HCT116 (cell line): ENCODE measurements around the gene CCDC92B. TPM values are rescaled to one million over a fixed set of nuclear protein-coding genes. Genes with fewer than 3 reads are reported as not detected.

Source experiments
- ATAC-seq: fragments of 200-7000 bp; cut with Tn5 transposase; 2 replicates; pipeline ENCODE4 v1.9.1; 2020; ENCODE audit warnings: mild to moderate bottlenecking, moderate library complexity
- BruUV-seq: library from RNA; stranded (reverse); fragments of 400-500 nt; replicated peaks from 2 replicates; lab custom pipeline; 2021; lab: Mats Ljungman, UMichigan
- CTCF ChIA-PET: fragments of 300-600 bp; sonication (Branson Sonifier 250); formaldehyde crosslinking; loops from one replicate; lab custom pipeline; 2021; ENCODE audit warnings: antibody characterized with exemption; lab: Charles Lee
- POLR2A ChIA-PET: fragments of 300-600, 350-600 bp; sonication (Branson Sonifier 250); formaldehyde crosslinking; loops from one replicate; lab custom pipeline; 2021; ENCODE audit warnings: antibody characterized with exemption; lab: Charles Lee
- RAD21 ChIA-PET, 2 experiments: fragments of 300-600 bp; sonication (Branson Sonifier 250); formaldehyde crosslinking; loops; one replicate each; lab custom pipeline; 2023; ENCODE audit warnings: low total read pairs in 2 of 2; ENCODE audit not compliant: uncharacterized antibody in 2 of 2, unreplicated experiment in 2 of 2, low non-redundant PET in 1 of 2; lab: Charles Lee
- DNase-seq: peaks from one replicate; pipeline ENCODE4 v3.0.0-alpha.2; 2010; ENCODE audit warnings: low read depth, low spot score
- H2AFZ ChIP-seq: fragments of 200-600 bp; shearing (Covaris generic), sonication (generic); 2 replicates; pipeline ENCODE4 v1.6.1; 2017; ENCODE audit warnings: low read depth, mixed run types, mixed read lengths, antibody characterized with exemption, low read length; ENCODE audit not compliant: poor library complexity, severe bottlenecking
- H3K27ac ChIP-seq: 2 replicates; pipeline ENCODE4 v1.5.1; 2012; ENCODE audit warnings: low read depth, low read length
- H3K27me3 ChIP-seq: fragments of 200-600 bp; sonication (generic); 2 replicates; pipeline ENCODE4 v1.6.1; 2016; ENCODE audit warnings: mixed run types, low read length, mixed read lengths; ENCODE audit not compliant: insufficient read depth
- H3K36me3 ChIP-seq, 2 experiments: fragments of 200-500 bp in 1 of 2; fragments of 200-600 bp in 1 of 2; sonication (Bioruptor generic) in 1 of 2; sonication (generic) in 1 of 2; 2 replicates each; pipeline versions ENCODE4 v1.5.1 to v1.6.1; 2014 to 2016; ENCODE audit warnings: low read length in 2 of 2, inconsistent platforms in 1 of 2, mixed read lengths in 1 of 2, mixed run types in 1 of 2; ENCODE audit not compliant: insufficient read depth in 2 of 2, control insufficient read depth in 1 of 2
- H3K4me1 ChIP-seq, 2 experiments: fragments of 200-600 bp in 1 of 2; sonication (generic) in 1 of 2; 2 replicates each; pipeline versions ENCODE4 v1.5.1 to v1.6.1; 2012 to 2017; ENCODE audit warnings: low read length in 2 of 2, inconsistent platforms in 1 of 2, mild to moderate bottlenecking in 1 of 2, mixed read lengths in 1 of 2, mixed run types in 1 of 2, moderate library complexity in 1 of 2; ENCODE audit not compliant: insufficient read depth in 2 of 2, control insufficient read depth in 1 of 2
- H3K4me2 ChIP-seq: fragments of 200-600 bp; sonication (generic); 2 replicates; pipeline ENCODE4 v1.6.1; 2017; ENCODE audit warnings: mixed run types, low read length, mixed read lengths
- H3K4me3 ChIP-seq, 2 experiments: fragments of 200-600 bp in 1 of 2; sonication (generic) in 1 of 2; replicated peaks in 1 of 2; 2 replicates each; pipeline ENCODE4 v1.5.1; 2011 to 2016; ENCODE audit warnings: low read length in 2 of 2, control low read depth in 1 of 2, low read depth in 1 of 2, mild to moderate bottlenecking in 1 of 2, mixed read lengths in 1 of 2, mixed run types in 1 of 2
- H3K79me2 ChIP-seq: fragments of 200-600 bp; sonication (generic); 2 replicates; pipeline ENCODE4 v1.6.1; 2017; ENCODE audit warnings: mild to moderate bottlenecking, mixed run types, low read length, moderate library complexity, mixed read lengths; ENCODE audit not compliant: insufficient read depth
- H3K9ac ChIP-seq: fragments of 200-600 bp; sonication (generic); 2 replicates; pipeline ENCODE4 v1.6.1; 2016; ENCODE audit warnings: low read length, mixed read lengths
- H3K9me2 ChIP-seq: fragments of 200-600 bp; sonication (generic), shearing (Covaris generic); 2 replicates; pipeline ENCODE4 v1.6.1; 2017; ENCODE audit warnings: mixed run types, mild to moderate bottlenecking, moderate library complexity; ENCODE audit not compliant: insufficient read depth
- H3K9me3 ChIP-seq, 2 experiments: fragments of 200-500 bp in 1 of 2; fragments of 200-600 bp in 1 of 2; sonication (Bioruptor generic) in 1 of 2; sonication (generic) in 1 of 2; 2 replicates each; pipeline ENCODE4 v1.6.1; 2014 to 2017; ENCODE audit warnings: low read length in 2 of 2, mixed read lengths in 2 of 2, inconsistent platforms in 1 of 2, low read depth in 1 of 2, mild to moderate bottlenecking in 1 of 2, mixed run types in 1 of 2, moderate library complexity in 1 of 2; ENCODE audit not compliant: control insufficient read depth in 1 of 2, insufficient read depth in 1 of 2
- H4K20me1 ChIP-seq: fragments of 200-600 bp; sonication (generic), shearing (Covaris generic); 2 replicates; pipeline ENCODE4 v1.6.1; 2017; ENCODE audit warnings: mixed run types, mild to moderate bottlenecking, moderate library complexity; ENCODE audit not compliant: insufficient read depth
- CBX3 ChIP-seq: IDR thresholded peaks from 2 replicates; pipeline ENCODE4 v1.6.1; 2012; ENCODE audit warnings: low read depth
- CEBPB ChIP-seq: IDR thresholded peaks from 2 replicates; pipeline ENCODE4 v1.6.1; 2012; ENCODE audit warnings: low read depth
- ELF1 ChIP-seq: IDR thresholded peaks from 2 replicates; pipeline ENCODE4 v1.6.1; 2012; ENCODE audit warnings: low read depth, borderline replicate concordance
- EZH2 ChIP-seq: fragments of 200-600 bp; sonication (generic); IDR thresholded peaks from 2 replicates; pipeline ENCODE4 v1.6.1; 2017; ENCODE audit warnings: antibody characterized with exemption, mixed run types
- EZH2phosphoT487 ChIP-seq: fragments of 200-600 bp; IDR thresholded peaks from 2 replicates; pipeline ENCODE4 v1.6.1; 2018; ENCODE audit warnings: antibody characterized with exemption, borderline replicate concordance
- FOSL1 ChIP-seq: IDR thresholded peaks from 2 replicates; pipeline ENCODE4 v1.6.1; 2012; ENCODE audit warnings: low read depth
- JUND ChIP-seq: IDR thresholded peaks from 2 replicates; pipeline ENCODE4 v1.6.1; 2012
- POLR2A ChIP-seq: IDR thresholded peaks from 2 replicates; pipeline ENCODE4 v1.7.0; 2011; ENCODE audit warnings: borderline replicate concordance; ENCODE audit not compliant: insufficient read depth, insufficient read length; ENCODE audit errors: extremely low read depth
- POLR2AphosphoS5 ChIP-seq: IDR thresholded peaks from 2 replicates; pipeline ENCODE4 v1.6.1; 2011; ENCODE audit warnings: mild to moderate bottlenecking, low read depth, low read length, moderate library complexity
- SIN3A ChIP-seq: IDR thresholded peaks from 2 replicates; pipeline ENCODE4 v1.6.1; 2012; ENCODE audit warnings: low read depth
- SP1 ChIP-seq: IDR thresholded peaks from 2 replicates; pipeline ENCODE4 v1.6.1; 2012; ENCODE audit warnings: low read depth
- SRF ChIP-seq: IDR thresholded peaks from 2 replicates; pipeline ENCODE4 v1.6.1; 2012; ENCODE audit warnings: low read depth
- TCF7L2 ChIP-seq: IDR thresholded peaks from 2 replicates; pipeline ENCODE4 v1.7.0; 2011; ENCODE audit warnings: borderline replicate concordance, inconsistent platforms; ENCODE audit not compliant: insufficient read depth, insufficient read length; ENCODE audit errors: extremely low read depth
- ZFX ChIP-seq: fragments of 450-650 bp; IDR thresholded peaks from 2 replicates; pipeline ENCODE4 v1.6.1; 2017
- ZNF274 ChIP-seq: fragments of 200-500 bp; sonication (Bioruptor generic); IDR thresholded peaks from 2 replicates; pipeline ENCODE4 v1.6.1; 2014; ENCODE audit warnings: mild to moderate bottlenecking, low read depth, low read length, inconsistent platforms
- intact Hi-C: fragments of 100-400 bp; cut with micrococcal nuclease; formaldehyde crosslinking; loops from 2 replicates; pipeline ENCODE4 v1.10.0; 2022
- total RNA-seq: library from RNA; stranded (reverse); gene quantifications from one replicate; pipeline ENCODE4 v1.2.1, GENCODE V29; 2021; ENCODE audit not compliant: unreplicated experiment
- TF ChIP-seq, protein P1 (sequence below), 3 experiments: fragments of 200-600 bp in 1 of 3; sonication (generic) in 1 of 3; IDR thresholded peaks in 2 of 3; conservative IDR thresholded peaks in 1 of 3; 2 replicates each; pipeline ENCODE4 v1.5.1; 2012 to 2017; ENCODE audit warnings: low read depth in 2 of 3, low read length in 2 of 3, antibody characterized with exemption in 1 of 3, borderline replicate concordance in 1 of 3, control low read depth in 1 of 3, mild to moderate bottlenecking in 1 of 3, mixed read lengths in 1 of 3, mixed run types in 1 of 3, moderate library complexity in 1 of 3; ENCODE audit not compliant: insufficient read depth in 1 of 3
- TF ChIP-seq, protein P2 (sequence below): IDR thresholded peaks from 2 replicates; pipeline ENCODE4 v1.6.1; 2012; ENCODE audit warnings: low read depth
- TF ChIP-seq, protein P3 (sequence below): IDR thresholded peaks from 2 replicates; pipeline ENCODE4 v1.6.1; 2012
- TF ChIP-seq, protein P4 (sequence below): IDR thresholded peaks from 2 replicates; pipeline ENCODE4 v1.6.1; 2011; ENCODE audit warnings: mild to moderate bottlenecking, low read length, moderate library complexity; ENCODE audit not compliant: insufficient replicate concordance; ENCODE audit errors: extremely low read depth

Gene CCDC92B
- total RNA-seq, 1 experiment from 2014 or later, result 0.17 TPM

DNA sequence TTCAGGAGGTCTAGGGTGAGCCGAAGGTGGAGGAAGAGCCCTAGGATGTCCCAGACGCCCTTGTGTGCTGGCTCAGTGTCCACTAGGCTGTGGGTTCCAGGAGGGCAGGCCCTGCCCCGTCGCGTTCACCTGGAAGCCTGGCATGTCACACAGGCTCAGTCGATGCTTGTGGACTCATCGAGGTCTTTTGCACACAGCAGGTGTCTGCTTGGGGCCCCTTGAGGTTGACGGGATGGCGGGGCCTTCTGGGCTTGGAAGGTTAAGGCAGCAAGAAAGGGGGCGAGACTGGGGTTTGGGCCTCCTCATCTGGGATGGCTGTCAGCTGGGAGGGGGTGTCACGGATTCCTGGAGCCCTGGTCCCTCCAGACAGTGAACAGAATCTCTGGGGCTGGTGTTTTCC is 48.7 kb upstream of the CCDC92B start:
- H3K9me3 ChIP-seq, result no peaks in the 10 kb centered on the region
- ChIA-PET CTCF (interaction anchor here (1.8 kb wide), 1 partner anchor 9 kb away, joined by 4 read pairs; no protein-coding TSS in a partner anchor), RAD21 (no interaction called here), POLR2A (no interaction called here)
- H3K9ac ChIP-seq, result no peak overlapping the region
- H2AFZ ChIP-seq, result no peak overlapping the region
- BruUV-seq, result no TSS peak
- intact Hi-C loops, result no loop called here
- H3K4me3 ChIP-seq, result no peak overlapping the region
- no peak for ATAC-seq
- no peaks in the 10 kb centered on the region for H3K9me2 ChIP-seq
- H3K4me2 ChIP-seq, result no peak overlapping the region
- no peaks in the 10 kb centered on the region for H3K36me3 ChIP-seq
- no peaks in the 10 kb centered on the region for H3K79me2 ChIP-seq
- H3K4me1 ChIP-seq, result no peaks in the 10 kb centered on the region
- no peak for DNase-seq
- H3K27ac ChIP-seq, result no peak overlapping the region
- no peaks in the 10 kb centered on the region for H4K20me1 ChIP-seq
- H3K27me3 ChIP-seq, result no peaks in the 10 kb centered on the region
- TF ChIP-seq, protein P1, sequence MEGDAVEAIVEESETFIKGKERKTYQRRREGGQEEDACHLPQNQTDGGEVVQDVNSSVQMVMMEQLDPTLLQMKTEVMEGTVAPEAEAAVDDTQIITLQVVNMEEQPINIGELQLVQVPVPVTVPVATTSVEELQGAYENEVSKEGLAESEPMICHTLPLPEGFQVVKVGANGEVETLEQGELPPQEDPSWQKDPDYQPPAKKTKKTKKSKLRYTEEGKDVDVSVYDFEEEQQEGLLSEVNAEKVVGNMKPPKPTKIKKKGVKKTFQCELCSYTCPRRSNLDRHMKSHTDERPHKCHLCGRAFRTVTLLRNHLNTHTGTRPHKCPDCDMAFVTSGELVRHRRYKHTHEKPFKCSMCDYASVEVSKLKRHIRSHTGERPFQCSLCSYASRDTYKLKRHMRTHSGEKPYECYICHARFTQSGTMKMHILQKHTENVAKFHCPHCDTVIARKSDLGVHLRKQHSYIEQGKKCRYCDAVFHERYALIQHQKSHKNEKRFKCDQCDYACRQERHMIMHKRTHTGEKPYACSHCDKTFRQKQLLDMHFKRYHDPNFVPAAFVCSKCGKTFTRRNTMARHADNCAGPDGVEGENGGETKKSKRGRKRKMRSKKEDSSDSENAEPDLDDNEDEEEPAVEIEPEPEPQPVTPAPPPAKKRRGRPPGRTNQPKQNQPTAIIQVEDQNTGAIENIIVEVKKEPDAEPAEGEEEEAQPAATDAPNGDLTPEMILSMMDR (IDR thresholded peaks at IDR 0.05 in 2 of 3, conservative IDR thresholded peaks at IDR 0.05 in 1 of 3; ENCODE audit: borderline replicate concordance in 1 of 3, insufficient read depth in 1 of 3, low read depth in 2 of 3, low read length in 2 of 3), result no peak
- TF ChIP-seq CEBPB (no peak), CBX3 (no peak), SIN3A (no peak), POLR2AphosphoS5 (no peak), ZNF274 (no peak), FOSL1 (no peak), EZH2phosphoT487 (no peak), ELF1 (no peak), EZH2 (no peak), ZFX (no peak), JUND (no peak), TCF7L2 (no peak), SP1 (no peak), POLR2A (no peak), SRF (no peak)
- TF ChIP-seq, protein P2, sequence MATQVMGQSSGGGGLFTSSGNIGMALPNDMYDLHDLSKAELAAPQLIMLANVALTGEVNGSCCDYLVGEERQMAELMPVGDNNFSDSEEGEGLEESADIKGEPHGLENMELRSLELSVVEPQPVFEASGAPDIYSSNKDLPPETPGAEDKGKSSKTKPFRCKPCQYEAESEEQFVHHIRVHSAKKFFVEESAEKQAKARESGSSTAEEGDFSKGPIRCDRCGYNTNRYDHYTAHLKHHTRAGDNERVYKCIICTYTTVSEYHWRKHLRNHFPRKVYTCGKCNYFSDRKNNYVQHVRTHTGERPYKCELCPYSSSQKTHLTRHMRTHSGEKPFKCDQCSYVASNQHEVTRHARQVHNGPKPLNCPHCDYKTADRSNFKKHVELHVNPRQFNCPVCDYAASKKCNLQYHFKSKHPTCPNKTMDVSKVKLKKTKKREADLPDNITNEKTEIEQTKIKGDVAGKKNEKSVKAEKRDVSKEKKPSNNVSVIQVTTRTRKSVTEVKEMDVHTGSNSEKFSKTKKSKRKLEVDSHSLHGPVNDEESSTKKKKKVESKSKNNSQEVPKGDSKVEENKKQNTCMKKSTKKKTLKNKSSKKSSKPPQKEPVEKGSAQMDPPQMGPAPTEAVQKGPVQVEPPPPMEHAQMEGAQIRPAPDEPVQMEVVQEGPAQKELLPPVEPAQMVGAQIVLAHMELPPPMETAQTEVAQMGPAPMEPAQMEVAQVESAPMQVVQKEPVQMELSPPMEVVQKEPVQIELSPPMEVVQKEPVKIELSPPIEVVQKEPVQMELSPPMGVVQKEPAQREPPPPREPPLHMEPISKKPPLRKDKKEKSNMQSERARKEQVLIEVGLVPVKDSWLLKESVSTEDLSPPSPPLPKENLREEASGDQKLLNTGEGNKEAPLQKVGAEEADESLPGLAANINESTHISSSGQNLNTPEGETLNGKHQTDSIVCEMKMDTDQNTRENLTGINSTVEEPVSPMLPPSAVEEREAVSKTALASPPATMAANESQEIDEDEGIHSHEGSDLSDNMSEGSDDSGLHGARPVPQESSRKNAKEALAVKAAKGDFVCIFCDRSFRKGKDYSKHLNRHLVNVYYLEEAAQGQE, result no peak
- TF ChIP-seq, protein P3, sequence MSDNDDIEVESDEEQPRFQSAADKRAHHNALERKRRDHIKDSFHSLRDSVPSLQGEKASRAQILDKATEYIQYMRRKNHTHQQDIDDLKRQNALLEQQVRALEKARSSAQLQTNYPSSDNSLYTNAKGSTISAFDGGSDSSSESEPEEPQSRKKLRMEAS, result no peak
- TF ChIP-seq, protein P4, sequence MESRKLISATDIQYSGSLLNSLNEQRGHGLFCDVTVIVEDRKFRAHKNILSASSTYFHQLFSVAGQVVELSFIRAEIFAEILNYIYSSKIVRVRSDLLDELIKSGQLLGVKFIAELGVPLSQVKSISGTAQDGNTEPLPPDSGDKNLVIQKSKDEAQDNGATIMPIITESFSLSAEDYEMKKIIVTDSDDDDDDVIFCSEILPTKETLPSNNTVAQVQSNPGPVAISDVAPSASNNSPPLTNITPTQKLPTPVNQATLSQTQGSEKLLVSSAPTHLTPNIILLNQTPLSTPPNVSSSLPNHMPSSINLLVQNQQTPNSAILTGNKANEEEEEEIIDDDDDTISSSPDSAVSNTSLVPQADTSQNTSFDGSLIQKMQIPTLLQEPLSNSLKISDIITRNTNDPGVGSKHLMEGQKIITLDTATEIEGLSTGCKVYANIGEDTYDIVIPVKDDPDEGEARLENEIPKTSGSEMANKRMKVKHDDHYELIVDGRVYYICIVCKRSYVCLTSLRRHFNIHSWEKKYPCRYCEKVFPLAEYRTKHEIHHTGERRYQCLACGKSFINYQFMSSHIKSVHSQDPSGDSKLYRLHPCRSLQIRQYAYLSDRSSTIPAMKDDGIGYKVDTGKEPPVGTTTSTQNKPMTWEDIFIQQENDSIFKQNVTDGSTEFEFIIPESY, result no peak
- TF ChIP-seq, all 23 proteins: peak for 0
